B cell (primary cell): ENCODE results near the gene EFL1.

Source experiments
- EZH2 ChIP-seq: IDR thresholded peaks from 2 replicates; pipeline ENCODE4 v1.6.1; 2012; ENCODE audit warnings: borderline replicate concordance, low read depth, mild to moderate bottlenecking, moderate library complexity, low read length; ENCODE audit not compliant: insufficient read depth, poor library complexity, severe bottlenecking
- TF ChIP-seq, protein P1 (sequence below): fragments of 200-600 bp; IDR thresholded peaks from one replicate; pipeline ENCODE4 v1.8.0; 2022; ENCODE audit warnings: antibody characterized with exemption, mild to moderate bottlenecking

DNA sequence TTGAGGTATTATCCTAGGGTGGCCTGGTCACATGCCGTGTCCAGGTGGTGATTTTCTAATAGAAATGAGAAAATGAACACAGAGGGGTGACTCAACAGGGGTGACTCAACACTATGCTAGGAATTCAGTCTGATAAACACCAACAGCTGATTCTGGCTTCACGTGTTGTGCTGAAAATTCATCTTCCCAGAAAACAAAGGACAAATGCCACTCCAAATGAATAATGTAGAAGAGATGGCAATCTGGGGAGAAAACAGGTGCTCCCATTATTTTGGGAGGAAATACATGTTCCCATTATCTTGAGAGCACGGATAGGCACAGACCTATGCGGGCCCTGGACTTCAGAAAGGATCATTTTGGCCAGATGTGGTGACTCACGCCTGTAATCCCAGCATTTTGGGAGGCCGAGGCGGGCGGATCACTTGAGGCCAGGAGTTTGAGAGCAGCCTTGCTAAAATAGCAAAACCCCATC is 115.5 kb downstream of the EFL1 start:
- TF ChIP-seq, protein P1, sequence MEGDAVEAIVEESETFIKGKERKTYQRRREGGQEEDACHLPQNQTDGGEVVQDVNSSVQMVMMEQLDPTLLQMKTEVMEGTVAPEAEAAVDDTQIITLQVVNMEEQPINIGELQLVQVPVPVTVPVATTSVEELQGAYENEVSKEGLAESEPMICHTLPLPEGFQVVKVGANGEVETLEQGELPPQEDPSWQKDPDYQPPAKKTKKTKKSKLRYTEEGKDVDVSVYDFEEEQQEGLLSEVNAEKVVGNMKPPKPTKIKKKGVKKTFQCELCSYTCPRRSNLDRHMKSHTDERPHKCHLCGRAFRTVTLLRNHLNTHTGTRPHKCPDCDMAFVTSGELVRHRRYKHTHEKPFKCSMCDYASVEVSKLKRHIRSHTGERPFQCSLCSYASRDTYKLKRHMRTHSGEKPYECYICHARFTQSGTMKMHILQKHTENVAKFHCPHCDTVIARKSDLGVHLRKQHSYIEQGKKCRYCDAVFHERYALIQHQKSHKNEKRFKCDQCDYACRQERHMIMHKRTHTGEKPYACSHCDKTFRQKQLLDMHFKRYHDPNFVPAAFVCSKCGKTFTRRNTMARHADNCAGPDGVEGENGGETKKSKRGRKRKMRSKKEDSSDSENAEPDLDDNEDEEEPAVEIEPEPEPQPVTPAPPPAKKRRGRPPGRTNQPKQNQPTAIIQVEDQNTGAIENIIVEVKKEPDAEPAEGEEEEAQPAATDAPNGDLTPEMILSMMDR: no peak
- TF ChIP-seq EZH2: no peak
